Dedifferentiated amniotic fluid mesenchymal stem cell (primary cell): ENCODE data around the gene HOXA11.

Experiments
- DNase-seq: peaks from one replicate; pipeline ENCODE4 v3.0.0-alpha.2; 2016; ENCODE audit errors: extremely low spot score

Gene HOXA11

DNA sequence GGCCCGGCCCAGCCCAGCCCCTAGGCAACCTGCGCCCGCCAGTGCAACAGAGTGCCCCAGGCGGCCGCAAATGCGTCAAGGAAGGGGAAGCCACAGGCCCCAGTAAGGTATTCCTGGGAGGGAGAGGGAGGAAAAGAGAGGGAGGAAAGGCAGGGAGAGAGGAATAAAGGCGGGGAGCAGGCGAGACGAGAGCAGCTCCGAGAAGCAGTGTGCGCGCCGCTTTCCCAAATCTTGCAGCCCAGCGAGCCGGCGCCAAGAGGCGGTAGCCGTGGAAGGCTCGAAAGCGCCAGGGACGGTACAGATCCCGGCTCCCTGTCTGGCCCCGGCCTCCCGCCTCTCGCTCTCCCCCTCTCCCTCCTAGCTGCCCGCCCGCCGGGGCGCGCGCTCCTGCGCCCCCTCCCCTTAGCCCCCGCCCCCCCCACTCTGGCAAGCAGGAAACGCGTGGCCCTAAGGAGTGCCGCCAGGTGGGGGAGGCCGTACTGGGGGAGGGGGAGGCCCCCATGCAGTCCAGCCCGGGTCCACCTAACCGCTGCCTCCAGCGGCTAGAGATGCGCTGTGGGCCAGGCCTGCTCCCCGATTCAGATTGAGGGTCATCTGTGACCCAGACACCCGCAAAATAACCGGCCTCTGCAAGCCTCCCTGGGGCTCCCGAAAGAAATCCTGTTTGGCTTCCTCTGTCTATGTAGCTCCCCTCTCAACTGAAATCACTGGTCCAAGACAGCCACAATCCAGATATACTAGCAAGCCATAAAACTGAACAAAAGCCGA, 15.2 kb downstream of the HOXA11 start:
- DNase-seq = no peak

DNA sequence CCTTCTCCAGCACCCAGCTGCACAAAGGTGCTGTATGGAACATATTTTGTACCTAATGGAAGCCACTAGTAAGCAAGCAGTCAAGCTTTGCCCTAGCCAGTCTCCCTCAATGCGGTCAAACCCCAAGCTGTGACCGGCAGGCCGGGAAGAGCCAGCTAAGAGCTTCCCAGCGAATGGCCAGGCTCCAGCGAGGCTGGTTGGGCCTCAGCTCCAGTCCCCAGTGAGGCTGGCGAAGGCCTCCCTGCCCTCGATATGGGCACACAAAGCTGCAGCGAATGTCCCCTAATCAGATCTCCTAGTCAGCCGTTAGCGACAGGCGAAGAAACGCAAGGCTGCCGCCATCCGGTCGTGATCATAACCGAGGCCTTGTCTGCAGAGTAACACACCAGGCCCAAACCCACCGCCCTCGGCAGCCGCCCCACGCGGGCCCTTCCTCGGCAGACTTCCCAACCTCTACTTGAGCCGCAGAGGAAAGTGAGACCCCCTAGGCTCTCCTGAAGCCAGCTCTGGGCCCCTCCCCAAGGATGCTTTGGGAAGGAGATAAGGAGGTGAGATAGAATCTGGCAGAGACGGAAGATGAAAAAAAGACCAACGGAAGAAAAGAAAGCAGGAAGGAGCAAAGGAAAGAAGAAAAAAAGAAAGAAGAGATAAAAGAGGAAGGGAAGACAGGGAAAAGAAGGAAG, 16.6 kb downstream of the HOXA11 start:
- no peak for DNase-seq

DNA sequence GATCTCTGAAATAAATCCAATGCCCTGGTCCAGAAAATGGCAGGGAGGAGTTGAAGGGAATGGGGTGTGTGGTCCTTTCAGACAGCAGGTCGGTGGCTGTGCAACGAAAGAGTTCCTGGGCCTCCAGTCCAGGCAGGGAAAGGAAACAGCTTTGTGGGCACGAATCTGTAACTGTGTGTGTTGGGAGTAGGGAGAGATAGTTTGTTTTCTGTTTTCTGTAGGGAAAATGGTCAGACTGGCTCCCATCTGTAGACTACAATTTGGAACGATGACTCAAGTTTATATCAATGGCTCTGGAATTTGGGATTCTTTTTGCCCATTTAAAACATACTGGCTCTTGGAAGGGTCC, 17.1 kb downstream of the HOXA11 start:
- no peak for DNase-seq

DNA sequence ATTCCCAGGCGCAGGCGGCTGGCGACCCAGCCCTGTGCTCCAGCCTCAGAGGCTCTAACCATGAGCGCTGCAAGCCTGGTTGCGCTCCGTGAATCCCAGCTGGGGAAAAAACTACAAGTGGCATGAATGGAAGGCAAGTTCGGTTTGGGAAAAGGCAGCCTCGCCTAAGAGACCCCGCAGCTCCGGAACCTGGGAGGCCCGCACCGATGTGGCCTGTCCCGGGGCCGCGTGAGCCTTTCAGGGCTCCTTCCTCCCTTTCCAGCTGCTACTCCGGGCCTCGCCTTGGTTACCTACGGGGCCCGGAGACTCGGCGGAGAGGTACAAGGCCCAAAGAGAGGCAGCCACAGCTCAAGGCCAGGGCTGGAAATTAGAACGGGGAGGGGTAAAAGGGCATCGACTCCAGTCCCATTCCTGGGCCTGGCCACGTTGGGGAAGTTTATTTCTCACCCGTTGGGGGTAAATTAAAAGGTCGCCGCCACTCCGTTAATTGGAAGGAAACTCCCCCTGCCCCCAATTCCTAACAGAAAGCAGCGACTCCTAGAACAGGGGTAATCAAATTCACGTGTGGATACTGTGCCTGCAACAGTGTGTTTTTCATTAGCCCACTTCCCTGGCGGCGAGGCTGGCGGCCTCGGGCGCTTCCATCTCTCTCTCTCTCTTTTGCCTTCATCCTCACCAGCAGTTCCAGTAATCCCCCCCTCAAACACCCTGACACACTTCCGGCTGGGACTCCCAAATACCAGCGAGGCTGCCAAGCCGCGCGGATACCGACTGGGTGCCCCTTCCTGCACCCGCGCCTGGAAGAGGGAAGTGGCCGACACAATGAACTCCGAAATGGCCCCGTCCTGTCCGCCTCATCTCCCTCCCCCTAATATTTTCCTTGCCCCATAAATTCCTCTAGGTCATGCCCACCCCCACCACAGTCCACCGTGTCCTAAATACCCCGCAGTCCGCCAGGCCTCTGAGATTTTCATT, 18.2 kb downstream of the HOXA11 start:
- no peak for DNase-seq

DNA sequence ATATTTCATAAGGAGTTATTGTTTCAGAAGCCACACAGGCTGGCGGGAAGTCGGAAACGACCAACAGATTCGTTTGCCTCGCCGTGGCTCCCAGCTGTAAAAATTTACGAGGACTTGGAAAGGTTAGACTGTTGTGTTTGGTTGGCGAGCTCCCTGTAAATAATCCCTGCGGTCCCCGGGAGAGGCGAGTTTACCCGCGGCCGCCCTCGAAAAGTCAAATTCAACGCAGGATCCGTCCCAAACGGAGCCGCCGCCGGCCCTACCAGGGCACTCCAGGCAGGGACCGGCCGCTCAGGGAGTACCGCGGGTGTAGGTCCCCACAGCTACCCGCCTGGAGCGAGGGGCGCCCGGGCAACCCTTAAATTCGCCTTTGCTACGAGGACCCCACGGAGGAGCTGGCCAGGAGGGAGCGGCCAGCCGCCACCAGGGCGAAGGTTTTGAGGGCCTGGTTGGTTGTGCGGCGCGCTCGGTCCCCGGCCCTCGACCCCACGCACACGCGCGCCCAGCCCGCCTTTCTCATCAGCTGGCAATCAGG, 19.0 kb downstream of the HOXA11 start:
- DNase-seq = no peak

DNA sequence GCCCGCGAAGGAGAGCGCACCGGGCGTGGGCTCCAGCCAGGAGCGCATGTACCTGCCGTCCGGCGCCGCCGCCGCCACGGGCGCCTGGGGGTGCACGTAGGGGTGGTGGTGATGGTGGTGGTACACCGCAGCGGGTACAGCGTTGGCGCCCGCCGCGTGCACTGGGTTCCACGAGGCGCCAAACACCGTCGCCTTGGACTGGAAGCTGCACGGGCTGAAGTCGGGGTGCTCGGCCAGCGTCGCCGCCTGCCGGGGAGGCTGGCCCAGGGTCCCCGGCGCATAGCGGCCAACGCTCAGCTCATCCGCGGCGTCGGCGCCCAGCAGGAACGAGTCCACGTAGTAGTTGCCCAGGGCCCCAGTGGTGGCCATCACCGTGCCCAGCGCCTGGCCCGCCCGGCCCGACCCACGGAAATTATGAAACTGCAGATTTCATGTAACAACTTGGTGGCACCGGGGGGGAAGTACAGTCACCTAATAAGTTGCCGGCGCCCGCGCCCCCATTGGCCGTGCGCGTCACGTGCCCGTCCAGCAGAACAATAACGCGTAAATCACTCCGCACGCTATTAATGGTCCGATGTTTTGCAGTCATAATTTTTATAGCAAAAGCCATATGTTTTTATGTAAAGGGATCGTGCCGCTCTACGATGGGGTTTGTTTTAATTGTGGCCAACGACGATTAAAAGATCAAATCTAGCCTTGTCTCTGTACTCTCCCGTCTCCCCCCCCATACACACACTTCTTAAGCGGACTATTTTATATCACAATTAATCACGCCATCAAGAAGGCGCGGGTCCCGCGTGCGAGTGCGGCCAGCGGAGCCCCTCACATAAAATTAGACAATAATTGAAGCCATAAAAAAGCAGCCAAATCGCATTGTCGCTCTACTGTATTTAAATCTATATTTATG, 19.7 kb downstream of the HOXA11 start, which contains the start of gene HOXA9:
Gene HOXA9 (minus strand): TSS at position 449 of the 907 bp plus-strand sequence. CDS start 80 bp downstream, at position 369.
- DNase-seq = no peak

DNA sequence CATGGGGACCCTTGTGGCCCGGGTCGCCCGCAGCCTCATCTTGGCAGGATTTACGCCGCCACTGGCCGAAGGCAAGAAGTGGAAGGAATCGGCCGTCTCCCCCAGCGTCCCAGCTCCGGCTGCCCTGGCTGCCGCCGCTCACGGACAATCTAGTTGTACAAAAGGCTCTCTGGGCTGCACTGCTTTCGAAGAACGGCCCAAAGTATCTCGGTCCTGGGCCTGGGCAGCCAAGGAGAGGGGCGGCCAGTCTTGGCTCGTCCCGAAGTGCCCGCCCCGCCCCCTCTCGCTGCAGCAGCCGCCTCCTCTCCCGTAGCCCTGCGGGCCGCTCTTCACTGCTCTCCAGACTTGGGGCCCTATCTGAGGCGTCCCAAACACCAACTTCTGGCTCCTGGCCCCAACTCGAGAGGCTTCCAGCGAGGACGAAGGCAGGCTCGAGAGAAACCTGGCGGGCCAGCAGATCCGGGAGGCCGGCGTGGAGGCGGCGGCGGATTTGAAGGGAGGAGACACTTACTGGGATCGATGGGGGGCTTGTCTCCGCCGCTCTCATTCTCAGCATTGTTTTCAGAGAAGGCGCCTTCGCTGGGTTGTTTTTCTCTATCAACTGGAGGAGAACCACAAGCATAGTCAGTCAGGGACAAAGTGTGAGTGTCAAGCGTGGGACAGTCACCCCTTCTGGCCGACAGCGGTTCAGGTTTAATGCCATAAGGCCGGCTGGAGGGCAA, 20.5 kb downstream of the HOXA11 start:
- DNase-seq = no peak

DNA sequence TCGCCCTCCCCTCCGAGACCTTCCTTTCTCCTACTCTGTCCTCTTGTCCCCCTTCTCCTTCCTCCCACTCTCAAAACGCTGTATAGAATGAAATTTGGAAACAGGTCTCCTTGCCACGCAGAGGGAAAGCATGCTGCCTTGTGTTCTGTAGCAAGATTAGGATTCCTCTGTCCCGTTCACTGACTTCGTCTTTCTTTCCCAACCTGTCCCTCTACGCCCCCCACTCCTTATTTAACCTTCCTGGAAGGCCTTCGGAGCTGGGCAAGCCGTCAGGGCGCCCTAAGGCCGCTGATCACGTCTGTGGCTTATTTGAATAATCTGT, 21.0 kb downstream of the HOXA11 start:
- no peak for DNase-seq

DNA sequence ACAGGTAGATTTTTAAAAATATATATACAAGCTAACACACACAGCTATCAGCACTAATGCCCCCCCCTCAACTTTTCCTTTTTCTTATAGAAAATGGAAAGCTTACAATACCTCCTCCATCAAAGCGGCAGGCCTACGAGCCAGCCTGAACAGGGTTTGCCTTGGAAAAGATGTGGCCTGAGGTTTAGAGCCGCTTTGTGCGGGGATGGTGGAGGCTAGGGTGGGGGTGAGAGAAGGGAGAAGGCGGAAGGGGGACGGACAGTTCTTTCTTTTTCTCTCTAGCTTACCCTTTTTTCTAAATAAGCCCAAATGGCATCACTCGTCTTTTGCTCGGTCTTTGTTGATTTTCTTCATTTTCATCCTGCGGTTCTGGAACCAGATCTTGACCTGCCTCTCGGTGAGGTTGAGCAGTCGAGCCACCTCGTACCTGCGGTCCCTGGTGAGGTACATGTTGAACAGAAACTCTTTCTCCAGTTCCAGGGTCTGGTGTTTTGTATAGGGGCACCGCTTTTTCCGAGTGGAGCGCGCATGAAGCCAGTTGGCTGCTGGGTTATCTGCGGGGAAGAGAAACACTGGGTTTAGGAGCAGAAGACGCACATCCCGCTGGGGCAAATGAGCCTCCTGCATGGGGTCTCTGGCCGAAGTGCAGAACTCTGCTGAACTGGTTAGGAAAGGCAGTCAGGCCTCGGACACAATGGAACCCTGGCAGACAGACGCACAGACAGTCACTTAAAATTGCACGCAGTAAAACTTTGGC, 21.6 kb downstream of the HOXA11 start:
- DNase-seq = no peak

DNA sequence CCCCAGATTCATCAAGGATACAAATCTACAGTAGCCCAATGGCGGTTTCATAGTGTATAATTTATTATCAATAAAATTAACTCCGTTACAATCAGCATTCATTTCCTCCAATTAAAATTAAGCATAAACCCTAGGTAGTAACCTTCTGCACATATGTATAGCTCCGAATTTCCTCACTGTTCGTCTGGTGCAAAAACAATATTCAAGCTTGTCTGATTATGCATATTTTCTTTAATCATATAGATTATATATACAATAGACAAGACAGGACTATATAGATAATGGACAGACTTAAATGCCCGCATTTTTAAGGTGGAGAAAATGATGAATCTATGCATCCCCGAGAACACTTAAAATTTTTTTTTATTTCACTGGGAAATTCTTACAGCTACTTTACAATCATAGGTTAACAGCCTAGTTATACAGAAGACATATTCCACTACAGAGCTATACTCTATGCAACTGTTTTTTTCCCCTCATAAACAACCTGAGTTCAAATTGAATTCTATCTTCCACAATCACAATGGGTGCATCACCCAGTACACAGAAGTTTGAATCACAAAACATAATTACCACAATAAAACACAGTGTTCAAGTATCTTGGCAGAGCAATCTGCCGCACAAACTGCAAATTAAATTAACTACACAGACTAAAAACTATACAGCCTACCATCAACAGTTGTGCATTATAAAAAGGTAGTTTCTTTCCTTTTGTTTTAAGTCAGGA, 22.3 kb downstream of the HOXA11 start:
- DNase-seq = no peak

DNA sequence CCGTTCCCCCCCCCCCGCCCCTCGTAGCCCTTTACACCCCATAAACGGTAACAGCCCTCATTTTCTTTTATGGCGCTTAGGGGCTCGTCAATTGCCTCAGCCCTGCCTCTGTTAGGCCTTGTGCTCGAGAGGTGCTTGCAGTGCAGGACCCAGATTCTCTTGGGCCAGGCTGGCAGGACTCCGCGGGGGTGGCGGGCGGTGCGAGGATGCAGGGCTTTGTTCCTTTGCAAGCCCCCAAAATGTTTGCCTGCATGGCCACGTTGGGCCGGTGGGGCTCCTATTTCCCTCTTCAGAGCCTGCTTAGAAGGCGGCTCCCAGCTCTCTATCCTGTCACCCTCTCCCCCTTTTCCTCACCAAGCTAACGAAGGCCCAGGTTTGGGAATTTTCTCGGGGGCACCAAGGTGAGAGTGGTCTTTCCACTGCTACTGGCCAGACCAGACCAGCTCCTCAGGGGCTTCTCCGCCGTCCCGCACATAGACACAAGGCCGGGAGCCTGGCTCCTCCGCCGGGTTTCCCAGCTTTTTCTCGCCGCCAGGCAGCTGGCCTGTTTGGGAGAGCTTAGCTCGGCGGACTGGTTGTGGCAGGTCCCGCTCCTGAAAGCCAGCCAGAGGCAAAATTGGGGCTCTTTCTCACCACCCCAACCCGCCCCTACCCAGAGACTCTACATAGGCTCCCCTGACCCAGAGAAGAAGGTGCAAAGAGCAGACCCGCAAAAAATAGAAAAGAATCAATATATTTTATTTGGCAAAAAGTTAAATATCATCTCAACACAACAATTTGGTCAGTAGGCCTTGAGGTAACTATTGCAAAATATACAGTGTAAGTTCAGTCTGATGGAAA, 23.1 kb downstream of the HOXA11 start:
- DNase-seq = no peak

DNA sequence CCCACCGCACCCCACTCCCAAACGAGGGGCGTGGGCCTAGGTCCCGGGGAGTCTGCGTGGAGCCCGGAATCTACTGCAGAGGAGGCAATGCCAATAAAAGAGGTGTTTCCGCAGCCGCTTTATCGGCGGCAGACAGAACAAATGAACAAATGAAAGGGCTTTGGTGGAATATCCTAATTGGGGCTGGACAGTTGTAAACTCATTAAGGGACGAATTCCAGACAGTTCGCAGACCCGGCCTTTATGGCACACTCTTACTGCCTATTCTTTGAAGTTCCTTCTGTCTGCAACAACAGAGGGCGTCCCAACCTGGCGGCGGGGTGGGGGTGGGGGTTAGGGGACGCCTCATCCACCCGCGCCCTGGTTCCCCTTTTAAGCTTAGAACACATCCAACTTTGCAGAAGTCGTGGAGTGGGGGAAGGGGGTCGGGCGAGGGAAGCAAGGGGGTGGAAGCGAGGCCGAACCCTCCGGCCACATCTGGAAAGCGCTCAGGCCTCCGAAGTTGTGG, 23.8 kb downstream of the HOXA11 start:
- DNase-seq = no peak

DNA sequence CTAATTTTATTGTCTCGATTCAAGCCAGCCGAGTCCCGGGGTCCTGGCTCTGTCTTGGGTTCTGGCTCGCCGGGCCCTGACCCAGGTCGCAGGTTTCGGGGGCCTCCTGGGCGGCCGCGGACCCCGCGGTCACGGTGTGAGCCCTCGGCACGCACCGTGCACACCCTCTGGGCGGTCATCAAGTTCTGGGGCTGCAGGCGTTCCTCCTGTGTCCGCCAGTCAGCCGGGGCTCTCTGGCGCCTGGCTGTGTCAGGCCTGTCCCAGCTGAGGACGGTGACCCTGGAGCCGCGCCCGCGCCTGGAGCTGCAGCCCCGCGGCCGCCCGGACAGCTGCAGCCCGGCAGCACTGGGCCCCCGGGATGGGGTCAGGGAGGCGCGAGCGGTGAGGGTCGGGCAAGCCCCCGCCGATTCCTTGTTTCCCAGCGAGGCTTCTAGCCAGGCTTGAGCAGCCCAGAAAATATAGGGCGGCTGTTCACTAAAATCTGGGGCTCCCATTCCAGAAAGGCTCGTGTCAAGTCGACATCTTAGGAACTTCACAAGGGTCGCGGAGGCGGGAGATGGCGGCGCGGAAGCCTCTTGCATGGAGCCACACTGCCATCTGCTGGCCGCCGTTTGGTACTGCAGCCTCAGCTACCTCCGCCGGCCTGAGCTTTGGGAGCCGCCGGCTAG, 24.4 kb downstream of the HOXA11 start:
- DNase-seq = peak; percentile 25

DNA sequence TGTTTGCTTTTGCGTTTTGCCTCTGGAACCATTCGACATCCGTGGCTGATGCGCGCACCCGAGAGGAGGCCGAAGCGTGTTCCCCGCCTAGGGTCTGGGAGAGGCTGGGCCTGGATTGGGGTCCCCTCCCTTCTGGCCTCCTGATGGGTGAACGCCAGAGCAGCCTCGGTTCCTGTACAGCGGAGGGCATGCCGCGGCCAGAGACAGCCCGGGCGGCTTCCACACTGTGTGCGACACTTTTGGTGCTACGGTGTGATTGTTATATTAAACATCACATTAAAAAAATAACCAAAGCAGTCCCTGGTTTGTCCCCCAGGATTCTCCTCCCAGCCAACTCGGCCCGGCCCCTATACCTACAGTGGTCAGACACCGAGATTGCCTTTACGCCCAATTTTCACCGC, 24.9 kb downstream of the HOXA11 start:
- DNase-seq = no peak

DNA sequence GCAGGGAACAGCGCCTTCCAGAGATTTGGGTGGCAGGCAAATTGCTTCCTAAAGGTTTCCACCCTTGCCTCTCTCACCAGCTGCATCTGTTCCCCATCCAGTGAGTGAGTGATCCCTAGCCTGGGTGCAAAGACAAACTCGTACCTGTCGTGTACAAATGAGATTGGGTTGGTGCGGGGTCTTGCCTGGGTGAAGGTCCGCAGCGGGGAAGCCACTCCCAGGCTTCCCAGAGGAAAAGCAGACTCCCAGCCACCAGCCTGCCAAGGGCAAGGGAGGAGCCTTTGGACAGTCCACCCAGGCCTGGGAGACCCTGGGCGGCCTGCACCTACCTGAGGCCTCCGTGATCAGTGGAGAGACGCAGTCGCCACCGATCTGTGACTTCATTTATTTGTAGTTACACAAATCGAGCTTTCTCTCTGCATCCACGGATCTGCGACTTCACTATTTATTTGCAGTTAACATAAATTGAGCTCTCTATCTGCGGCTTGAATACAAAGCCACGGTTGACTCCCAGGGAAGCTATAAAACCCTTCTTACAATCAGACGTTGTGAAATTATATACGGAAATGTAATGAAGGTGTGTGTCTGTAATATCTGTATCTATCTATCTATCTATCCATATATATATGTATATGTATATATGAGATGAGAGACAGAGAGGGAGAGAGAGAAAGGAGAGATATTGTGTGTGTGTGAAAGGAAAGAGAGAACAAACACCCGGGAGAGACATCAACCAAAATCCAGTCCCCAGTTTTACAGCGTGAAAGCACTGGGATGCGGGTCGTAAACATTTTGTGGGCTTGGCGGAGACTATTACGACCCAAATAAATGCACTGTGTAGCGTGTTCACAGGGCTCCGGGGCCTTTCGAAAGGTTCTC, 25.5 kb downstream of the HOXA11 start:
- no peak for DNase-seq
